ENCODE measurements around the gene ZNF446. TPM values are rescaled to one million over a fixed set of nuclear protein-coding genes. Genes with fewer than 3 reads are reported as not detected.
A peak's percentile ranks its signal among the peaks of the same experiment; 100 is the strongest.

Gene ZNF446
- total and polyA plus RNA-seq, 9 of the 15 experiments (the other 6 are each of a cell fraction or from before 2014, with no cell fraction given) = 0.07 to 4.8 (median 1.2) TPM

DNA sequence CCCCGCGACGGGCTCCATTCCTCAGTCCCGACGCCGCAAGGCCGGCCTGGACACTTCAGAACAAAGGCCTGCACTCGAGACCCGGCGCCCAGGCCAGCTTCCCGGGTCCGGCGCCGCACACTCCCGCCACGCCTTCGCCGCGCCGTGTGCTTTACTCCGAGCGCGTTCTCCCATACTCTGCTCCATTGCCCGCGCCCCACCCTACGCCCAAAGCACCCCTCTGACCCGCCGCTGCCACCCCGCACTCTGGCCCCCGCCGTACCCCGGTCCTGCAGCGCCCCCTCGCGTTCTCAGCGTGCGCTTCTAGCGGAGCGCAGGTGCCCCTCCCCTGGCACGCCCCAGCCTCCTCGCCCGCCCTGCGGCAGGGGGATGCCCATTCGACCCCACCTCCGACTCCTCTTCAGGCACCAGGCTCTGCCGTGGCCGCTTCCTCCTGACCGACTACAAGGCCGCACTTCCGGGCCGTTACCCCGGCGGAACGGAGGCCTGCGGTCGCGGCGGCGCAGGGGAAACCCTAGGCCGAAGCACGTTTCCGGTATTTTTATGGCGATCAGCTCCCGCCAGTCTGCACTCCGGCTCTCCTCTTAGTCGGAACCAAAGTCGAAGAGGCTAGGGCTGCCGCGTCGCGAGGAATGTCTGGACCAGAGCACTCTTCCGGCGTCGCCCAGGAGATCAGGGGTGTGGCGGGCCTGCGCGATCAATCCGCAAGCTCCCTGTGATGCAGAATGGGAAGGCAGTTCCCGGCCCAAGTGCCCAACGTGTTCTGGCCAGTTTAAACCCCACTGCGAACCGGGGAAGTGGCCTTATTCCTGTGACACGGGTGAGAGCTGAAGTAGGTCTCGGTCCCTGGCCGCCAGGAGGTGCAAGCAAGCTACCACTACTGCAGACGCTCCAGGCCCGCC lies 43.5 kb downstream of the ZNF446 start, which contains the start of gene ZBTB45 (continued):
- peak; percentile 51 to 90 (median 86) for TF ChIP-seq YY1 (IDR thresholded peaks at IDR 0.05; ENCODE audit: borderline replicate concordance in 1 of 3, control insufficient read depth in 1 of 3, extremely low read depth in 1 of 3, insufficient read depth in 3 of 3, insufficient read length in 1 of 3, insufficient replicate concordance in 2 of 3, low read depth in 1 of 3, low read length in 2 of 3)
- TF ChIP-seq EZH2 (IDR thresholded peaks at IDR 0.05; ENCODE audit: borderline replicate concordance, low read depth, low read length) = no peak
- TF ChIP-seq, protein P1, sequence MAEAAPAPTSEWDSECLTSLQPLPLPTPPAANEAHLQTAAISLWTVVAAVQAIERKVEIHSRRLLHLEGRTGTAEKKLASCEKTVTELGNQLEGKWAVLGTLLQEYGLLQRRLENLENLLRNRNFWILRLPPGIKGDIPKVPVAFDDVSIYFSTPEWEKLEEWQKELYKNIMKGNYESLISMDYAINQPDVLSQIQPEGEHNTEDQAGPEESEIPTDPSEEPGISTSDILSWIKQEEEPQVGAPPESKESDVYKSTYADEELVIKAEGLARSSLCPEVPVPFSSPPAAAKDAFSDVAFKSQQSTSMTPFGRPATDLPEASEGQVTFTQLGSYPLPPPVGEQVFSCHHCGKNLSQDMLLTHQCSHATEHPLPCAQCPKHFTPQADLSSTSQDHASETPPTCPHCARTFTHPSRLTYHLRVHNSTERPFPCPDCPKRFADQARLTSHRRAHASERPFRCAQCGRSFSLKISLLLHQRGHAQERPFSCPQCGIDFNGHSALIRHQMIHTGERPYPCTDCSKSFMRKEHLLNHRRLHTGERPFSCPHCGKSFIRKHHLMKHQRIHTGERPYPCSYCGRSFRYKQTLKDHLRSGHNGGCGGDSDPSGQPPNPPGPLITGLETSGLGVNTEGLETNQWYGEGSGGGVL (CRISPR knock-in tag; IDR thresholded peaks at IDR 0.05) = no peak
- TF ChIP-seq ZNF431 (CRISPR knock-in tag; IDR thresholded peaks at IDR 0.05) = peak; percentile 47
- TF ChIP-seq, protein P2, sequence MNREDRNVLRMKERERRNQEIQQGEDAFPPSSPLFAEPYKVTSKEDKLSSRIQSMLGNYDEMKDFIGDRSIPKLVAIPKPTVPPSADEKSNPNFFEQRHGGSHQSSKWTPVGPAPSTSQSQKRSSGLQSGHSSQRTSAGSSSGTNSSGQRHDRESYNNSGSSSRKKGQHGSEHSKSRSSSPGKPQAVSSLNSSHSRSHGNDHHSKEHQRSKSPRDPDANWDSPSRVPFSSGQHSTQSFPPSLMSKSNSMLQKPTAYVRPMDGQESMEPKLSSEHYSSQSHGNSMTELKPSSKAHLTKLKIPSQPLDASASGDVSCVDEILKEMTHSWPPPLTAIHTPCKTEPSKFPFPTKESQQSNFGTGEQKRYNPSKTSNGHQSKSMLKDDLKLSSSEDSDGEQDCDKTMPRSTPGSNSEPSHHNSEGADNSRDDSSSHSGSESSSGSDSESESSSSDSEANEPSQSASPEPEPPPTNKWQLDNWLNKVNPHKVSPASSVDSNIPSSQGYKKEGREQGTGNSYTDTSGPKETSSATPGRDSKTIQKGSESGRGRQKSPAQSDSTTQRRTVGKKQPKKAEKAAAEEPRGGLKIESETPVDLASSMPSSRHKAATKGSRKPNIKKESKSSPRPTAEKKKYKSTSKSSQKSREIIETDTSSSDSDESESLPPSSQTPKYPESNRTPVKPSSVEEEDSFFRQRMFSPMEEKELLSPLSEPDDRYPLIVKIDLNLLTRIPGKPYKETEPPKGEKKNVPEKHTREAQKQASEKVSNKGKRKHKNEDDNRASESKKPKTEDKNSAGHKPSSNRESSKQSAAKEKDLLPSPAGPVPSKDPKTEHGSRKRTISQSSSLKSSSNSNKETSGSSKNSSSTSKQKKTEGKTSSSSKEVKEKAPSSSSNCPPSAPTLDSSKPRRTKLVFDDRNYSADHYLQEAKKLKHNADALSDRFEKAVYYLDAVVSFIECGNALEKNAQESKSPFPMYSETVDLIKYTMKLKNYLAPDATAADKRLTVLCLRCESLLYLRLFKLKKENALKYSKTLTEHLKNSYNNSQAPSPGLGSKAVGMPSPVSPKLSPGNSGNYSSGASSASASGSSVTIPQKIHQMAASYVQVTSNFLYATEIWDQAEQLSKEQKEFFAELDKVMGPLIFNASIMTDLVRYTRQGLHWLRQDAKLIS (CRISPR knock-in tag; IDR thresholded peaks at IDR 0.05) = peak; percentile 93; the same call in 1 of the 2 replicates
- TF ChIP-seq LEF1 (IDR thresholded peaks at IDR 0.05) = peak; percentile 66
- TF ChIP-seq CHD1 (IDR thresholded peaks at IDR 0.05; ENCODE audit: low read length) = peak; percentile 84
- no peak for TF ChIP-seq HNRNPH1 (optimal IDR thresholded peaks at IDR 0.05; ENCODE audit: low read depth, low read length)
- no peak for TF ChIP-seq ZNF57 (CRISPR knock-in tag; IDR thresholded peaks at IDR 0.05)
- TF ChIP-seq, protein P3, sequence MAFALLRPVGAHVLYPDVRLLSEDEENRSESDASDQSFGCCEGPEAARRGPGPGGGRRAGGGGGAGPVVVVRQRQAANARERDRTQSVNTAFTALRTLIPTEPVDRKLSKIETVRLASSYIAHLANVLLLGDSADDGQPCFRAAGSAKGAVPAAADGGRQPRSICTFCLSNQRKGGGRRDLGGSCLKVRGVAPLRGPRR (CRISPR knock-in tag; IDR thresholded peaks at IDR 0.05) = no peak
- TF ChIP-seq, protein P4, sequence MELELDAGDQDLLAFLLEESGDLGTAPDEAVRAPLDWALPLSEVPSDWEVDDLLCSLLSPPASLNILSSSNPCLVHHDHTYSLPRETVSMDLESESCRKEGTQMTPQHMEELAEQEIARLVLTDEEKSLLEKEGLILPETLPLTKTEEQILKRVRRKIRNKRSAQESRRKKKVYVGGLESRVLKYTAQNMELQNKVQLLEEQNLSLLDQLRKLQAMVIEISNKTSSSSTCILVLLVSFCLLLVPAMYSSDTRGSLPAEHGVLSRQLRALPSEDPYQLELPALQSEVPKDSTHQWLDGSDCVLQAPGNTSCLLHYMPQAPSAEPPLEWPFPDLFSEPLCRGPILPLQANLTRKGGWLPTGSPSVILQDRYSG (tag; conservative IDR thresholded peaks at IDR 0.05; ENCODE audit: low read depth) = no peak
- TF ChIP-seq, protein P5, sequence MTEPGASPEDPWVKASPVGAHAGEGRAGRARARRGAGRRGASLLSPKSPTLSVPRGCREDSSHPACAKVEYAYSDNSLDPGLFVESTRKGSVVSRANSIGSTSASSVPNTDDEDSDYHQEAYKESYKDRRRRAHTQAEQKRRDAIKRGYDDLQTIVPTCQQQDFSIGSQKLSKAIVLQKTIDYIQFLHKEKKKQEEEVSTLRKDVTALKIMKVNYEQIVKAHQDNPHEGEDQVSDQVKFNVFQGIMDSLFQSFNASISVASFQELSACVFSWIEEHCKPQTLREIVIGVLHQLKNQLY (CRISPR knock-in tag; conservative IDR thresholded peaks at IDR 0.05) = no peak
- TF ChIP-seq ZNF224 (CRISPR knock-in tag; IDR thresholded peaks at IDR 0.05) = no peak; the same call in 1 of the 2 replicates
- 0 out of 2 replicates have a peak, but pooled peaks have one; percentile 7 for TF ChIP-seq MECOM (CRISPR knock-in tag; IDR thresholded peaks at IDR 0.05)
- no peak; the same call in 1 of the 2 replicates for TF ChIP-seq FOSL1 (tag; conservative IDR thresholded peaks at IDR 0.05)
- TF ChIP-seq HIVEP1 (CRISPR knock-in tag; IDR thresholded peaks at IDR 0.05) = no peak
- peak; percentile 77 for TF ChIP-seq ZKSCAN1 (IDR thresholded peaks at IDR 0.05; ENCODE audit: low read depth, low read length)
- peak; percentile 70 for TF ChIP-seq POLR2B (IDR thresholded peaks at IDR 0.05; ENCODE audit: low read depth, partially characterized antibody)
